VCaP (cell line): ENCODE data around the gene PLEKHG4.

Experiments
- H3K27ac ChIP-seq: fragments of 450-650 bp; 2 replicates; pipeline ENCODE4 v1.5.1; 2017
- TF ChIP-seq, protein P1 (sequence below): fragments of 450-650 bp; conservative IDR thresholded peaks from 2 replicates; pipeline ENCODE4 v1.5.1; 2017; ENCODE audit warnings: mild to moderate bottlenecking, moderate library complexity

PLEKHG4 gene

DNA sequence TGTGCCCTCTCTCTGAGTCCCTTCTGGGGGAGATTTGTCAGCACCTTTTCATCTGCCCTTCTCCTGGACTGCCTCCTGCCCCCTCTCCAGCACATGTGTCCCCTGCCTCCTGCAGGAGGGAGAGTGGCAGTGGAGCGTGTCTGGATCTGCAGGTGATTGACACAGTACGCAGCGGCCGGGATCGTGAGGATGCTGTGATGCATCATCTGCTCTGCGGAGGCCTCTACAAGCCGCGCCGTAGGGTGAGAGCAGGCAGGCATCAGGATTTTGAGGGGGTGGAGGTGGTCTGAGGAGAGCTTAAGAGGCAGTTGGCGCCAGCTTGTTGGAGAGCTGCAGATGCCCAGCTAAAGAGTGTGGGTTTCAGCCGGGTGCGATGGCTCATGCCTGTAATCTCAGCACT, 19.6 kb upstream of the PLEKHG4 start:
- TF ChIP-seq, protein P1, sequence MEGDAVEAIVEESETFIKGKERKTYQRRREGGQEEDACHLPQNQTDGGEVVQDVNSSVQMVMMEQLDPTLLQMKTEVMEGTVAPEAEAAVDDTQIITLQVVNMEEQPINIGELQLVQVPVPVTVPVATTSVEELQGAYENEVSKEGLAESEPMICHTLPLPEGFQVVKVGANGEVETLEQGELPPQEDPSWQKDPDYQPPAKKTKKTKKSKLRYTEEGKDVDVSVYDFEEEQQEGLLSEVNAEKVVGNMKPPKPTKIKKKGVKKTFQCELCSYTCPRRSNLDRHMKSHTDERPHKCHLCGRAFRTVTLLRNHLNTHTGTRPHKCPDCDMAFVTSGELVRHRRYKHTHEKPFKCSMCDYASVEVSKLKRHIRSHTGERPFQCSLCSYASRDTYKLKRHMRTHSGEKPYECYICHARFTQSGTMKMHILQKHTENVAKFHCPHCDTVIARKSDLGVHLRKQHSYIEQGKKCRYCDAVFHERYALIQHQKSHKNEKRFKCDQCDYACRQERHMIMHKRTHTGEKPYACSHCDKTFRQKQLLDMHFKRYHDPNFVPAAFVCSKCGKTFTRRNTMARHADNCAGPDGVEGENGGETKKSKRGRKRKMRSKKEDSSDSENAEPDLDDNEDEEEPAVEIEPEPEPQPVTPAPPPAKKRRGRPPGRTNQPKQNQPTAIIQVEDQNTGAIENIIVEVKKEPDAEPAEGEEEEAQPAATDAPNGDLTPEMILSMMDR: no peak
- H3K27ac ChIP-seq: no peak overlapping the region

DNA sequence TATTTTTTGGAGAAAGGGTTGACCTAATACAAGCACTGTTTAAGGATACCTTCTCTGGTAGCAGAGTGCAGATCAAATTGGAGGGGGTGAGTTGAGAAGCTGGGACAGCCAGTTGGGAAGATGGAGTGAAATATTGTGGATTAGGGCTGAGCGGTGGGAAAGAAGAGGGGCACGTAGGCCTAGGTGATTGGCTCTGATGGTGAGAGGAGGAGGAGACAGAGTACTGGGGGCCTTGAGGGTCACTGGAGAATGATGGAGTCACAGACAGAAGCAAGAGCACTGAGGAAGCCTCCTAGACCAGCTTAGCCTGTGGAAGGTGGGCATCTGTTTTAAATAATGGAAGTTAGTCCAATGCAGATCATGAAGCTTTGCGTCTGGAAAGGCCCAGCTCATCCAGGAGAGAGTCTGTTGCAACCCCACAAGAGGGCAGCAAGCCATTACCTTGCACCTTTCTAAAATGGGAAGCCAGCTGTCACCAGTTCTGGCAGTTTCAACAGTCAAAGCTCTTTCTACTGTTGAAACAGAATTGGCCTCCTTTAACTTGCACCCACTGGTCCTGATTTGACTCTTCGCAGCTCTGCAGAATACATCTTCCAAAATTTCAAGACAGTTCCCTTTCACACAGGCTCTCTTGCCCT, 18.8 kb upstream of the PLEKHG4 start:
- H3K27ac ChIP-seq: no peak overlapping the region
- TF ChIP-seq, protein P1: peak; percentile 79

DNA sequence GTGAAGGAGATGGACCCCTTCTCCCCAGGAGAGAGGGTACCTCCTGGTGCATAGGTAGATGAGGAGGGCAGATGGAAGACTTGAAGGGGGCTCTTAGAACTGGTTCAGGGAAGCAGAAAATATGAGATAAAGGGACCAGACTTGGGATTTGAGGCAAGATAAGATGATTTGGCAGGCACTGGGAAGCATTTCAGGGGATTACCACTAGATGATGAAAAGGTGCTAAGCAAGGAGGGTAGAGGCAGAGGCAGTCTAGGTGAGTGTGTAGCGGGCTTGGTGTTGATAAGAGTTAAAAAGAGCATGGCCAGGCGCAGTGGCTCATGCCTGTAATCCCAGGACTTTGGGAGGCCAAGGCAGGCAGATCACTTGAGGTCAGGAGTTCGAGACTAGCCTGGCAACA, 16.1 kb upstream of the PLEKHG4 start:
- no peak overlapping the region for H3K27ac ChIP-seq
- TF ChIP-seq, protein P1: no peak

DNA sequence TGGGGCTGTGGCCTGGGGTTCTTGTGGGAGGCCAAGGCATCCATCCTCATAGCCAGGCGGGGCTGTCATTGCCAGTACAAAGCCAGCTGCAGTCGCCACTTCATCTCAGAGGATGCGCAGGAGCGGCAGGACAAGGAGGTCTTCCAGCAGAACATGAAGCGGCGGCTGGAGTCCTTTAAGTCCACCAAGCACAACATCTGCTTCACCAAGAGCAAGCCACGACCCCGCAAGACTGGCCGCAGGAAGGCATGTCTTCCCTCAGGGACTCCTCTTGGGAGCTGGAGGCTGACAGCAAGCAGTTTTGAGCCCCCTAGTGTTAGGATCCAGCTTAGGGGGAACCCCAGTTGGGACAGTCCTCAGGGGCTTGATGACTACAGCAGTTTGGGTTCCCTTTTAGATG, 15.1 kb upstream of the PLEKHG4 start:
- H3K27ac ChIP-seq: no peak overlapping the region

DNA sequence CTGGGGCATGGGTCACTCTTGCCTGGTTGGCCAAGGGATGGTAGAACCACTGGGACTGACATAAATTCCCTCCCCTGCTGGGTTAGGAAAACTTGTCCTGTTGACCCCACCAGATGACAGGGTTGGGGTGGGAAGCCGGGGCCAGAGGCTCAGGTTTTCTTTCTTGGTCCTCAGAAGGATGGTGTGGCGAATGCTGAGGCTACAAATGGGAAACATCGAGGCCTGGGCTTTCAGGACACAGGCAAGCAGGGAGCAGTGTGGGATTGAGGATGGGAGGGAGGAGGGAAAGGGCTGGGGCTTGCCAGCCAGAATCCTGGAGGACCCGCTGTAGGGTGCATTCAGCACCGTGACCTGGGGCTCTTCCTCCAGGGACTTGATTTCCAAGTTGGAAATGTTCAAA, 14.5 kb upstream of the PLEKHG4 start:
- TF ChIP-seq, protein P1: no peak

More for the DNA sequence above, 15.1 kb upstream of the PLEKHG4 start:
- TF ChIP-seq, protein P1: no peak

DNA sequence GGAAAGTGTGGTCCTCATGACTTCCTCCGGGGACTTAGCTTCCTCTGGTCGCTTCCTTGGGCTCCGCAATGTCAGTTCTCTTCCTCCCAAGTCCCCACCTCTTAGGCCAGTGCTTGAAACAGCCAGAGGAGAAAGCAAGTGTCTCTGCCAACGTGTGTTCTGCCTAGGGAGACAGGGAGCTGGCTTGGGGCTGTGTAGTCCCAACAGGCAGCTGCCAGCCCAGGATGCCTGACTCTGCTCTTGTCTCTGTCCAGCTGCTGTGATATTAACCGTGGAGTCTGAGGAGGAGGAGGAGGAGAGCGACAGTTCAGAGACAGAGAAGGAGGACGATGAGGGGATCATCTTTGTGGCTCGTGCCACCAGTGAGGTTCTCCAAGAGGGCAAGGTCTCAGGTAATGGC, 13.5 kb upstream of the PLEKHG4 start:
- H3K27ac ChIP-seq: no peak overlapping the region
- TF ChIP-seq, protein P1: no peak

More for the DNA sequence above, 14.5 kb upstream of the PLEKHG4 start:
- no peak overlapping the region for H3K27ac ChIP-seq

DNA sequence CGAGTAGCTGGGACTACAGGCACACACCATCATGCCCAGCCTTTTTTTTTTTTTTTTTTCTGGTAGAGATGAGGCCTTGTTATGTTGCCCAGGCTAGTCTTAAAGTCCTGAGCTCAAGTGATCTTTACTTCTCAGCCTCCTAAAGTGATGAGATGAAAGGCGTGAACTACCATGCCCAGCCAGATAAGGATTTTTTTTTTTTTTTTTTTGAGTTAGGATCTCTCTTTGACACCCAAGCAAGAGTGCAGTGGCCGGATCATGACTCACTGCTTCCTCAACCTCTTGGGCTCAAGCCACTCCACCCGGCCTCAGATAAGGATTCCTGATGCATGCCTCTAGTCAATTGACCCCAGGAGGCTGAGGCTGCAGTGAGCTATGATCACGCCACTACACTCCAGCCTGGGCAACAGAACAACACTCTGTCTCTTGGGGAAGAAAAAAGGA, 11.2 kb upstream of the PLEKHG4 start:
- H3K27ac ChIP-seq: no peak overlapping the region

More for the DNA sequence above, 11.2 kb upstream of the PLEKHG4 start:
- TF ChIP-seq, protein P1: no peak
